Neuronal stem cell (in vitro differentiated cells): ENCODE results near the gene OR2V2.
"Not testable (repeated sequence)": the region's sequence is repeated elsewhere in the genome, so short reads cannot be mapped to it uniquely, and the experiment has no call there.

Experiments
- DNase-seq: peaks from one replicate; pipeline ENCODE4 v3.0.0-alpha.2; 2013; ENCODE audit warnings: low spot score
- H2AFZ ChIP-seq: one replicate; pipeline ENCODE4 v1.6.1; 2013; ENCODE audit warnings: mild to moderate bottlenecking, low read length, inconsistent platforms
- H2AK5ac ChIP-seq: 2 replicates; pipeline ENCODE4 v1.6.1; 2013; ENCODE audit warnings: low read depth, mild to moderate bottlenecking, inconsistent platforms, low read length, moderate library complexity, mixed read lengths
- H2BK120ac ChIP-seq: 2 replicates; pipeline ENCODE4 v1.6.1; 2013; ENCODE audit warnings: low read depth, mild to moderate bottlenecking, inconsistent platforms, low read length, moderate library complexity, mixed read lengths
- H2BK12ac ChIP-seq: one replicate; pipeline ENCODE4 v1.6.1; 2013; ENCODE audit warnings: low read length, inconsistent platforms
- H2BK15ac ChIP-seq: 2 replicates; pipeline ENCODE4 v1.6.1; 2013; ENCODE audit warnings: mild to moderate bottlenecking, low read length, inconsistent platforms, mixed read lengths
- H2BK5ac ChIP-seq: one replicate; pipeline ENCODE4 v1.6.1; 2013; ENCODE audit warnings: inconsistent platforms, mild to moderate bottlenecking, low read length, moderate library complexity
- H3K14ac ChIP-seq: one replicate; pipeline ENCODE4 v1.6.1; 2013; ENCODE audit warnings: low read length, inconsistent platforms
- H3K18ac ChIP-seq: 2 replicates; pipeline ENCODE4 v1.6.1; 2013; ENCODE audit warnings: low read length, inconsistent platforms
- H3K23ac ChIP-seq: 2 replicates; pipeline ENCODE4 v1.6.1; 2013; ENCODE audit warnings: low read depth, mild to moderate bottlenecking, mixed read lengths, low read length, inconsistent platforms; ENCODE audit not compliant: poor library complexity
- H3K27ac ChIP-seq: replicated peaks from 3 replicates; pipeline ENCODE4 v1.5.1; 2013; ENCODE audit warnings: low read length, inconsistent platforms
- H3K27me3 ChIP-seq, 3 experiments: 2 replicates each; pipeline ENCODE4 v1.6.1; 2013; ENCODE audit warnings: low read length in 3 of 3, mild to moderate bottlenecking in 2 of 3, inconsistent platforms in 1 of 3, low read depth in 1 of 3, mixed read lengths in 1 of 3, moderate library complexity in 1 of 3; ENCODE audit not compliant: control insufficient read depth in 3 of 3, insufficient read depth in 3 of 3
- H3K36me3 ChIP-seq, 2 donors: replicated peaks in 1 of 2; 2 replicates each; pipeline ENCODE4 v1.6.1; 2013; ENCODE audit warnings: low read length in 2 of 2; ENCODE audit not compliant: control insufficient read depth in 2 of 2, insufficient read depth in 2 of 2
- H3K4ac ChIP-seq: 2 replicates; pipeline ENCODE4 v1.6.1; 2013; ENCODE audit warnings: inconsistent platforms, mild to moderate bottlenecking, low read length, moderate library complexity
- H3K4me1 ChIP-seq, 2 donors: 1 replicate in 1 of 2; 2 replicates in 1 of 2; pipeline ENCODE4 v1.6.1; 2013; ENCODE audit warnings: low read length in 2 of 2, low read depth in 1 of 2; ENCODE audit not compliant: control insufficient read depth in 2 of 2, insufficient read depth in 1 of 2
- H3K4me2 ChIP-seq: one replicate; pipeline ENCODE4 v1.6.1; 2013; ENCODE audit warnings: mild to moderate bottlenecking, low read length, inconsistent platforms; ENCODE audit not compliant: insufficient read depth, poor library complexity, severe bottlenecking
- H3K4me3 ChIP-seq, 2 donors: 2 replicates each; pipeline ENCODE4 v1.5.1; 2013; ENCODE audit warnings: low read length in 2 of 2, mild to moderate bottlenecking in 2 of 2, inconsistent platforms in 1 of 2, moderate library complexity in 1 of 2
- H3K79me1 ChIP-seq: one replicate; pipeline ENCODE4 v1.6.1; 2013; ENCODE audit warnings: low read depth, mild to moderate bottlenecking, inconsistent platforms, low read length, moderate library complexity
- H3K9ac ChIP-seq: one replicate; pipeline ENCODE4 v1.6.1; 2013; ENCODE audit warnings: mild to moderate bottlenecking, low read depth, low read length, inconsistent platforms; ENCODE audit not compliant: poor library complexity
- H3K9me3 ChIP-seq, 2 donors: replicated peaks in 1 of 2; 2 replicates each; pipeline versions ENCODE3 to v1.6.1; 2013; ENCODE audit warnings: low read length in 2 of 2, mild to moderate bottlenecking in 2 of 2, inconsistent platforms in 1 of 2, low read depth in 1 of 2, mixed read lengths in 1 of 2, moderate library complexity in 1 of 2; ENCODE audit not compliant: control insufficient read depth in 2 of 2, insufficient read depth in 1 of 2
- H4K8ac ChIP-seq: one replicate; pipeline ENCODE4 v1.6.1; 2013; ENCODE audit warnings: low read depth, mild to moderate bottlenecking, inconsistent platforms, low read length, moderate library complexity
- H4K91ac ChIP-seq: one replicate; pipeline ENCODE4 v1.6.1; 2013; ENCODE audit warnings: low read length, low read depth, mild to moderate bottlenecking, inconsistent platforms; ENCODE audit not compliant: poor library complexity
- WGBS, 2 donors: extraction: QIAGEN DNeasy Blood & Tissue Kit; methylation state at CpG; one replicate each; pipeline ENCODE4 v1.1.7; 2013; ENCODE audit warnings: missing lambda C conversion rate in 2 of 2, mixed read lengths in 1 of 2; ENCODE audit not compliant: insufficient read length in 2 of 2, insufficient replicate concordance in 1 of 2; ENCODE audit errors: extremely low coverage in 2 of 2; 5-methylcytosine and 5-hydroxymethylcytosine counted together

OR2V2 gene

DNA sequence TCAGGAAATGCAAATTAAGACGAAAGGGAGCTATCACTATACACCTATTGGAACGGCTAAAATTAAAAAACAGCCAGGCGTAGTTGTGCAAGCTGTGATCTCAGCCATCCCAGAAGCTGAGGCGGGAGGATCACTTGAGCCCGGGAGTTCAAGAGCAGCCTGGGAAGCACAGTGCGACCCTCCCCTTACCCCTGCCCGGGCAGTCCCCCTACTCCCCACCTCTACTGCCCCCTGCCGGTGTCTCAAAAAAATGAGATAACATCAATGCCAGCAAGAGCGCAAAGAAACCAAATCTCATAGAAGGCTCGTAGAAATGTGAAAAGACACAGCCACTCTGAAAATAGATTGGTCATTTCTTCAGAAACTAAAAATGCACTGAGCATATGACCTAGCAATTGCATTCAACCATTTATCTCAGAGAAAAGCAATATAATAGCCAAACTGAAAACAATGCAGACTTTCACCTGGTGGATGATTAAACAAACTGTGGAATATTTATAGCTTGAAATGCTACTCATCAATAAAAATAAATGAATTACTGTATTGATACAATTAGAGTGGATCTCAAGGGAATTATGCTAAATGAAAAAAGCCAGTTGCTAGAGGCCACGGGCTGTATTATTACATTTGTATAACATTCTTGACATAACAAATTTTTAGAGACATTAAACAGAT lies 20.6 kb downstream of the OR2V2 start:
- WGBS, 2 donors, result no CpG with 5 or more reads among the region's 11 CpGs
- peak overlapping the region; percentile 26 for H3K4me2 ChIP-seq
- H3K27me3 ChIP-seq, result peaks cover 2 to 54% (median 42%) of the 10 kb centered on the region in 3 experiments

DNA sequence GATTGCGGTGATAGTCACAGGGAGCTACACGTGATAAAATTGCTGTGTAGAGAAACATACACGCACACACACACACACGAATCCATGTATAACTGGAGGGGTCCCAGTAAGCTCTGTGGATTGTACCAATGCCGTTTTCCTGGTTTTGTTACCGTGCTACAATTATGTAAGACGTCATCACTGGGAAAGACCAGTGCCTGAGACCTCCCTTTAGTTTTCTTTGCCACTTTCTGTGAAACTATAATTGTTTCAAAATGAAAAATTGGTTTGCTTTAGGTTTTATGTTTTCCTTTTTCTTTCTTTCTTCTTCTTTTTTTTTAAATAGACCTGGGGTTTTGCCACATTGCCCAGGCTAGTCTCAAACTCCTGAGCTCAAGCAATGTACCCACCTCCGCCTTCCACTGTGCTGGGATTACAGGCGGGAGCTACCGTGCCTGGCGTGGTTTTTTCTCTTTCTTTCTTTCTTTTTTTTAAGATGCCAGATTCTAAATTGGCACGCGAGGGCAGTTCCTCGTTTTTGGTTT lies 21.3 kb downstream of the OR2V2 start:
- Histone ChIP-seq H3K4me2 (peak overlapping the region; percentile 26), H3K4me3 (peak overlapping the region in 1 of 2 donors; percentile 52), H3K27me3 (peaks cover 2 to 56% (median 46%) of the 10 kb centered on the region in 3 experiments), H2BK5ac (no peak overlapping the region), H3K79me1 (no peaks in the 10 kb centered on the region), H3K14ac (no peak overlapping the region), H3K36me3 (no peaks in the 10 kb centered on the region), H3K4ac (no peak overlapping the region), H2BK120ac (no peak overlapping the region), H3K4me1 (peaks cover 8 to 10% of the 10 kb centered on the region in 2 donors), H4K8ac (no peak overlapping the region), H2AFZ (no peak overlapping the region), H3K9me3 (peaks cover 0 to 2% of the 10 kb centered on the region in 2 donors), H2BK12ac (no peak overlapping the region), H3K9ac (no peak overlapping the region), H4K91ac (no peak overlapping the region), H3K23ac (no peak overlapping the region), H2BK15ac (no peak overlapping the region), H3K18ac (no peak overlapping the region), H3K27ac (no peak overlapping the region), H2AK5ac (no peak overlapping the region)
- WGBS, 2 donors, result no CpG with 5 or more reads among the region's 14 CpGs
- DNase-seq, result no peak

More for the DNA sequence above, 20.6 kb downstream of the OR2V2 start:
- DNase-seq, result no peak
- Histone ChIP-seq H2BK12ac (no peak overlapping the region), H3K36me3 (no peaks in the 10 kb centered on the region), H3K9ac (no peak overlapping the region), H4K91ac (no peak overlapping the region), H3K4me1 (peaks cover 5 to 10% of the 10 kb centered on the region in 2 donors), H3K4ac (no peak overlapping the region), H2AK5ac (no peak overlapping the region), H3K4me3 (no peak overlapping the region), H3K18ac (no peak overlapping the region), H2AFZ (no peak overlapping the region), H3K9me3 (peaks cover 0 to 2% of the 10 kb centered on the region in 2 donors), H3K27ac (no peak overlapping the region), H3K79me1 (no peaks in the 10 kb centered on the region), H2BK5ac (no peak overlapping the region), H2BK120ac (no peak overlapping the region), H4K8ac (no peak overlapping the region), H3K23ac (no peak overlapping the region), H3K14ac (no peak overlapping the region), H2BK15ac (no peak overlapping the region)

DNA sequence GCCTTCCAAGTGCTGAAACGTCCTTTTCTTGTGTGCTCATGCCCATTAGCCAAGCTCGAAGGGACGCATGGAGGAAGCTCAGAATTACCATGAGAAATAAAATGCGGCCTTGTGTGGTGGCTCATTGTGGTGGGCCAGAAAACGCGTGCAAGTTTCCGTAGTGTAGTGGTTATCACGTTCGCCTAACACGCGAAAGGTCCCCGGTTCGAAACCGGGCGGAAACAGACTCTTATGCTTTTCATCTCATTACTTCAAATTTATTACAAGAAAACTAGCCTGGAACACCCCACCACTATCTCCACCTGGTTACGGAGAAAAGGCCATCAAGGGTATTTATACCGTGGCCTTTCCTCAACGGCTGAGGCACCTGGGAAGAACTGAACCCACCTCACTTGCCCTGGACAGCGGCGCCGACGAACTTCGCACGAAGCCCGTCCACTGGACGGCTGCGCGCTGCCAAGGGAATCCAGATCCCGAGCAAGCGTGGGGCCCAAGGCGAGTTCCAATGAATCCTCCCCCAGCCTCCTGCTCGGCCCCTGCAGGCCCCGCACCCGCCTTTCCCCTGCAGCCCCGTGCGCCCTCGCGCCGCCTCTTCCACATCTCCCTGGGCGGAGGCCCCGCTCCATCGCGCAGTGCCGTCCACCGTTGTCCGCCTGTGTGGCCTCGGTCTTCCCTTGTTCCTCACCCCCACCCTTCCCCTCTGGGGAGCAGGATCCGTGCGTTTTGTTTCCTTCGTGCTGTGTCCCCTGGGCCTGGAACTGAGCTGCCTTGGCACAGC lies 22.3 kb downstream of the OR2V2 start:
- Histone ChIP-seq H3K18ac (peak overlapping the region; percentile 83), H2AFZ (peak overlapping the region; percentile 58), H3K4me2 (peak overlapping the region; percentile 85), H3K4me3 (peak overlapping the region; percentile 32 to 89), H3K9ac (peak overlapping the region; percentile 85), H3K23ac (peak overlapping the region; percentile 80), H2BK12ac (peak overlapping the region; percentile 17), H3K14ac (peak overlapping the region; percentile 9), H2AK5ac (peak overlapping the region; percentile 47), H3K27me3 (peaks cover 2 to 63% (median 47%) of the 10 kb centered on the region in 3 experiments)
- H2BK15ac ChIP-seq, H3K9me3 ChIP-seq, H3K4me1 ChIP-seq, H4K8ac ChIP-seq, H2BK5ac ChIP-seq, H3K79me1 ChIP-seq, H2BK120ac ChIP-seq, H3K4ac ChIP-seq, H4K91ac ChIP-seq, H3K36me3 ChIP-seq, H3K27ac ChIP-seq: not testable (repeated sequence)
- DNase-seq, result peak; percentile 67
- no CpG with 5 or more reads among the region's 50 CpGs for WGBS, 2 donors
